ENCODE data around the gene NYAP2. TPM values are rescaled to one million over a fixed set of nuclear protein-coding genes. Genes with fewer than 3 reads are reported as not detected.

NYAP2 gene
- total and polyA plus RNA-seq, 2 of the 4 experiments (the other 2 are of a cell fraction): not detected

DNA sequence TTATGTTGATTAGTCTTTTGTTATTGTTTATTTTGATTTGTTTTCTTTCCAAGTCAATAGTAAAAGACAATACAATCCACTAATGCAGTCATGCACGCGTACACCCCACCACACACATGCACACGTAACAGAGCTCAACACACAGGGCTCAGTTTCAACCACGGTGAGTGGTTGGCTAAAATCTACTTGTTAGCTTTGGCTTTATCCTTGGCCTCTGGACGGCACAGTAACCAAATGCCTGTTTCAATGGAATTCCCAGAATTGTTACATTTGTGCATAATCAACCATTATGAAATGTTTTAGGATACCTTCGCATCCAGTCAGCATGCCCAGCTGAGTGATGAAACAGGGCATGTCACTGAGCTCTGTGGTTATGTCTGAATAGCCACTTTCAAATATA lies 53.2 kb downstream of the NYAP2 start:
- POLR2A ChIA-PET (ENCODE audit: unreplicated experiment): no interaction called here

More for the DNA sequence above, 53.2 kb downstream of the NYAP2 start:
- Histone ChIP-seq H3K79me1 (ENCODE audit: low read depth in 1 of 2, low read length in 2 of 2) (no peaks in the 10 kb centered on the region), H3K9me1 (ENCODE audit: insufficient read depth, low read length) (no peaks in the 10 kb centered on the region), H3K56ac (ENCODE audit: extremely low read depth, insufficient read depth, low read length) (no peak overlapping the region), H3K4ac (ENCODE audit: low read depth, low read length) (no peak overlapping the region), H4K20me1 (ENCODE audit: insufficient read depth, low read length) (no peaks in the 10 kb centered on the region), H3K4me2 (ENCODE audit: low read depth, low read length) (no peak overlapping the region), H4K5ac (ENCODE audit: low read depth, low read length) (no peak overlapping the region), H3K18ac (ENCODE audit: low read depth, low read length) (no peak overlapping the region), H3K27me3 (ENCODE audit: control insufficient read depth, insufficient read depth, low read length) (0 out of 2 replicates have a peak, but pooled peaks cover 2% of the 10 kb centered on the region), H2BK20ac (ENCODE audit: low read depth, low read length) (no peak overlapping the region), H2AK9ac (replicated peaks; ENCODE audit: low read depth, low read length, poor library complexity) (no peak overlapping the region), H4K91ac (ENCODE audit: insufficient read depth, low read depth, low read length) (no peak overlapping the region), H2BK120ac (ENCODE audit: low read depth, low read length) (no peak overlapping the region), H2BK5ac (ENCODE audit: low read depth, low read length, poor library complexity, severe bottlenecking) (no peak overlapping the region), H2BK15ac (ENCODE audit: low read depth, low read length) (no peak overlapping the region), H3K4me1 (ENCODE audit: control insufficient read depth, insufficient read depth, low read length) (no peaks in the 10 kb centered on the region), H3K23ac (ENCODE audit: low read depth, low read length) (no peak overlapping the region), H3K4me3 (ENCODE audit: insufficient read depth, low read depth, low read length) (no peak overlapping the region), H3K9me3 (ENCODE audit: control insufficient read depth, insufficient read depth, low read length) (no peaks in the 10 kb centered on the region), H3K36me3 (ENCODE audit: control insufficient read depth, insufficient read depth, low read length) (no peaks in the 10 kb centered on the region), H2AFZ (replicated peaks; ENCODE audit: low read length, poor library complexity) (no peak overlapping the region), H3K14ac (replicated peaks; ENCODE audit: low read depth, low read length) (no peak overlapping the region), H2AK5ac (ENCODE audit: low read depth, low read length) (no peak overlapping the region), H4K8ac (ENCODE audit: low read depth in 2 of 2, low read length in 2 of 2) (no peak overlapping the region), H3K27ac (ENCODE audit: insufficient read depth, low read length) (no peak overlapping the region), H3K9ac (ENCODE audit: low read depth, low read length) (no peak overlapping the region)
- DNase-seq: no peak
- CTCF ChIA-PET: no interaction called here
- TF ChIP-seq RFX5 (IDR thresholded peaks at IDR 0.05; ENCODE audit: low read depth, low read length): no peak
- TF ChIP-seq MAFK (IDR thresholded peaks at IDR 0.05; ENCODE audit: low read depth, low read length): no peak
- no peak for TF ChIP-seq NFE2L2 (IDR thresholded peaks at IDR 0.05; ENCODE audit: low read depth, low read length)
- TF ChIP-seq, protein P1, sequence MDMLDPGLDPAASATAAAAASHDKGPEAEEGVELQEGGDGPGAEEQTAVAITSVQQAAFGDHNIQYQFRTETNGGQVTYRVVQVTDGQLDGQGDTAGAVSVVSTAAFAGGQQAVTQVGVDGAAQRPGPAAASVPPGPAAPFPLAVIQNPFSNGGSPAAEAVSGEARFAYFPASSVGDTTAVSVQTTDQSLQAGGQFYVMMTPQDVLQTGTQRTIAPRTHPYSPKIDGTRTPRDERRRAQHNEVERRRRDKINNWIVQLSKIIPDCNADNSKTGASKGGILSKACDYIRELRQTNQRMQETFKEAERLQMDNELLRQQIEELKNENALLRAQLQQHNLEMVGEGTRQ (IDR thresholded peaks at IDR 0.05; ENCODE audit: low read depth, low read length): no peak
- TF ChIP-seq SMC3 (IDR thresholded peaks at IDR 0.05; ENCODE audit: low read depth, low read length): no peak
- no peak for TF ChIP-seq FOS (IDR thresholded peaks at IDR 0.05; ENCODE audit: low read depth, low read length)
- no peak for TF ChIP-seq MXI1 (IDR thresholded peaks at IDR 0.05; ENCODE audit: borderline replicate concordance, low read depth, low read length)
- TF ChIP-seq MAZ (IDR thresholded peaks at IDR 0.05; ENCODE audit: borderline replicate concordance, low read depth, low read length): no peak
- no peak for TF ChIP-seq RCOR1 (IDR thresholded peaks at IDR 0.05; ENCODE audit: insufficient replicate concordance, low read length)
- TF ChIP-seq, protein P2, sequence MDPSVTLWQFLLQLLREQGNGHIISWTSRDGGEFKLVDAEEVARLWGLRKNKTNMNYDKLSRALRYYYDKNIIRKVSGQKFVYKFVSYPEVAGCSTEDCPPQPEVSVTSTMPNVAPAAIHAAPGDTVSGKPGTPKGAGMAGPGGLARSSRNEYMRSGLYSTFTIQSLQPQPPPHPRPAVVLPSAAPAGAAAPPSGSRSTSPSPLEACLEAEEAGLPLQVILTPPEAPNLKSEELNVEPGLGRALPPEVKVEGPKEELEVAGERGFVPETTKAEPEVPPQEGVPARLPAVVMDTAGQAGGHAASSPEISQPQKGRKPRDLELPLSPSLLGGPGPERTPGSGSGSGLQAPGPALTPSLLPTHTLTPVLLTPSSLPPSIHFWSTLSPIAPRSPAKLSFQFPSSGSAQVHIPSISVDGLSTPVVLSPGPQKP (IDR thresholded peaks at IDR 0.05; ENCODE audit: borderline replicate concordance, low read depth, low read length): no peak
- no peak for TF ChIP-seq CHD1 (IDR thresholded peaks at IDR 0.05; ENCODE audit: low read depth, low read length)
- TF ChIP-seq CEBPB (IDR thresholded peaks at IDR 0.05; ENCODE audit: low read depth, low read length): no peak
- no peak for TF ChIP-seq POLR2A (IDR thresholded peaks at IDR 0.05; ENCODE audit: low read depth, low read length)
- dilution Hi-C loops (cut with HindIII; ENCODE audit: low sequenced_read_pairs, unreplicated experiment): no loop called here
- in situ Hi-C loops (cut with MboI; ENCODE audit: low sequenced_read_pairs): no loop called here
- no peak for ATAC-seq (ENCODE audit: low read depth)
- intact Hi-C loops (cut with micrococcal nuclease): no loop called here
- no TSS peak for BruUV-seq (replicated peaks)
- WGBS, 2 experiments (ENCODE audit: extremely low coverage in 2 of 2, insufficient read length in 1 of 2): no CpG with 5 or more reads among the region's 6 CpGs
